ENCODE data around the gene CUL2. TPM values are rescaled to one million over a fixed set of nuclear protein-coding genes. Genes with fewer than 3 reads are reported as not detected.

The CUL2 gene
- total and polyA plus RNA-seq, 8 donors, result 3.6 to 20.0 (median 12.8) TPM

GRCh38 chr10:35112571-35112970, 22.4 kb upstream of the CUL2 start:
- WGBS, 2 donors, result 65 to 77% methylated on average over 4 of the region's 4 CpGs
- no peak for FAIRE-seq
- Histone ChIP-seq H3K9me3 (no peaks in the 10 kb centered on the region), H3K27me3 (no peaks in the 10 kb centered on the region), H3K4me1 (no peaks in the 10 kb centered on the region), H3K4me3 (no peak overlapping the region), H3K36me3 (no peaks in the 10 kb centered on the region), H3K27ac (no peak overlapping the region)
- TF ChIP-seq CTCF (IDR thresholded peaks at IDR 0.05), result no peak
- no peak for ATAC-seq
- DNase-seq, result no peak
- intact Hi-C loops (cut with DNase I), result loop anchor here in 1 of 3 donors (10.0 kb wide), 1 partner anchor 102 kb away; no protein-coding TSS in a partner anchor

GRCh38 chr10:35103882-35104281, 13.7 kb upstream of the CUL2 start:
- WGBS, 2 donors, result 58 to 63% methylated on average over 7 of the region's 7 CpGs
- FAIRE-seq (no peak), DNase-seq (no peak), ATAC-seq (no peak)
- Histone ChIP-seq H3K4me3 (no peak overlapping the region), H3K27me3 (no peaks in the 10 kb centered on the region), H3K27ac (no peak overlapping the region), H3K9me3 (no peaks in the 10 kb centered on the region), H3K4me1 (no peaks in the 10 kb centered on the region), H3K36me3 (no peaks in the 10 kb centered on the region)
- intact Hi-C loops (cut with DNase I), result no loop called here
- TF ChIP-seq CTCF (IDR thresholded peaks at IDR 0.05), result no peak

GRCh38 chr10:35097510-35097909, 7.4 kb upstream of the CUL2 start:
- TF ChIP-seq CTCF (IDR thresholded peaks at IDR 0.05), result no peak
- Histone ChIP-seq H3K9me3 (no peaks in the 10 kb centered on the region), H3K4me3 (no peak overlapping the region), H3K27ac (no peak overlapping the region), H3K4me1 (no peaks in the 10 kb centered on the region), H3K36me3 (no peaks in the 10 kb centered on the region), H3K27me3 (no peaks in the 10 kb centered on the region)
- no peak for DNase-seq
- no peak for ATAC-seq
- no peak for FAIRE-seq
- 79 to 90% methylated on average over 1 of the region's 1 CpG for WGBS, 2 donors
- intact Hi-C loops (cut with DNase I), result no loop called here

GRCh38 chr10:35096312-35096711, 6.2 kb upstream of the CUL2 start:
- no peak overlapping the region for H3K4me3 ChIP-seq
- WGBS, 2 donors, result 59 to 67% methylated on average over 2 of the region's 2 CpGs
- H3K27me3 ChIP-seq, result no peaks in the 10 kb centered on the region
- FAIRE-seq (no peak), ATAC-seq (no peak), DNase-seq (no peak)
- H3K4me1 ChIP-seq, result no peaks in the 10 kb centered on the region
- H3K27ac ChIP-seq, result no peak overlapping the region
- intact Hi-C loops (cut with DNase I), result no loop called here
- no peaks in the 10 kb centered on the region for H3K36me3 ChIP-seq
- TF ChIP-seq CTCF (IDR thresholded peaks at IDR 0.05), result no peak
- no peaks in the 10 kb centered on the region for H3K9me3 ChIP-seq

- Histone ChIP-seq H3K36me3 (no peaks in the 10 kb centered on the region), H3K27me3 (no peaks in the 10 kb centered on the region), H3K4me3 (no peak overlapping the region), H3K9me3 (no peaks in the 10 kb centered on the region), H3K27ac (no peak overlapping the region), H3K4me1 (peaks cover 5 to 10% (median 9%) of the 10 kb centered on the region in 3 donors)
- FAIRE-seq (no peak), DNase-seq (no peak), ATAC-seq (no peak)
- WGBS, 2 donors, result 50 to 62% methylated on average over 1 of the region's 1 CpG
- intact Hi-C loops (cut with DNase I), result no loop called here
- no peak for TF ChIP-seq CTCF (IDR thresholded peaks at IDR 0.05)
Measured at GRCh38 chr10:35092851-35093250, 2.7 kb upstream of the CUL2 start.
